ENCODE measurements around the gene NUP214. TPM values are rescaled to one million over a fixed set of nuclear protein-coding genes. Genes with fewer than 3 reads are reported as not detected.

Gene NUP214
- total RNA-seq, 2 donors from 2014 or later: 43.9 to 115 TPM

- Histone ChIP-seq H3K4me1 (replicated peaks) (no peaks in the 10 kb centered on the region), H3K36me3 (no peaks in the 10 kb centered on the region), H3K27me3 (replicated peaks; ENCODE audit: insufficient read depth) (no peaks in the 10 kb centered on the region), H3K4me3 (no peak overlapping the region), H3K9me3 (no peaks in the 10 kb centered on the region), H3K27ac (no peak overlapping the region)
- TF ChIP-seq POLR2A (IDR thresholded peaks at IDR 0.05) (no peak), POLR2AphosphoS5 (IDR thresholded peaks at IDR 0.05) (no peak)
- TF ChIP-seq, protein P1, sequence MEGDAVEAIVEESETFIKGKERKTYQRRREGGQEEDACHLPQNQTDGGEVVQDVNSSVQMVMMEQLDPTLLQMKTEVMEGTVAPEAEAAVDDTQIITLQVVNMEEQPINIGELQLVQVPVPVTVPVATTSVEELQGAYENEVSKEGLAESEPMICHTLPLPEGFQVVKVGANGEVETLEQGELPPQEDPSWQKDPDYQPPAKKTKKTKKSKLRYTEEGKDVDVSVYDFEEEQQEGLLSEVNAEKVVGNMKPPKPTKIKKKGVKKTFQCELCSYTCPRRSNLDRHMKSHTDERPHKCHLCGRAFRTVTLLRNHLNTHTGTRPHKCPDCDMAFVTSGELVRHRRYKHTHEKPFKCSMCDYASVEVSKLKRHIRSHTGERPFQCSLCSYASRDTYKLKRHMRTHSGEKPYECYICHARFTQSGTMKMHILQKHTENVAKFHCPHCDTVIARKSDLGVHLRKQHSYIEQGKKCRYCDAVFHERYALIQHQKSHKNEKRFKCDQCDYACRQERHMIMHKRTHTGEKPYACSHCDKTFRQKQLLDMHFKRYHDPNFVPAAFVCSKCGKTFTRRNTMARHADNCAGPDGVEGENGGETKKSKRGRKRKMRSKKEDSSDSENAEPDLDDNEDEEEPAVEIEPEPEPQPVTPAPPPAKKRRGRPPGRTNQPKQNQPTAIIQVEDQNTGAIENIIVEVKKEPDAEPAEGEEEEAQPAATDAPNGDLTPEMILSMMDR (IDR thresholded peaks at IDR 0.05): no peak
- DNase-seq (ENCODE audit: low spot score): no peak
- 97% methylated on average over 7 of the region's 7 CpGs for WGBS
- intact Hi-C loops (cut with DNase I): no loop called here
Observed at GRCh38 chr9:131120620-131121228, 4.7 kb upstream of the NUP214 start.

DNA sequence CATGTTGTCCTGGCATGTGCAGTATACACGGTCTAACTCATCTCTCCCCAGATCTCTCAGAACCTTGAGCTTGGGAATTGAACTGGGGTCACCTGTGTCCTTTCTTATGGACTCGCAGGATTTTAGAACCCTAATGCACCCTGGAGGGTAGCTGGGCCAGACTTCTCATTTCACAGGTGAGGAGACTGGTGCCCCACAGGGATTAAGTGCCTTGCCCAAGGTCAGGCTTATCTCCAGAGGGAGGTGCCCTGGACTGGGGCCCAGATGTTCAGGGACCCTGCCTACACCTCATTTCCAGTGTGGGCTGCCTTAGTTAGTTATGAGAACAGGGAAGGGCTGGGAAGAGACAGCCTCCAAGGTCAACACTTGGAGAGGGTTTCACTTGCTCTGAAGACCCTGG is 4.0 kb upstream of the NUP214 start:
- H3K27me3 ChIP-seq (replicated peaks; ENCODE audit: insufficient read depth): no peaks in the 10 kb centered on the region
- no peak for TF ChIP-seq POLR2AphosphoS5 (IDR thresholded peaks at IDR 0.05)
- TF ChIP-seq POLR2A (IDR thresholded peaks at IDR 0.05): no peak
- TF ChIP-seq, protein P1 (IDR thresholded peaks at IDR 0.05): no peak
- no peak for DNase-seq (ENCODE audit: low spot score)
- intact Hi-C loops (cut with DNase I): no loop called here
- no peak overlapping the region for H3K27ac ChIP-seq
- H3K36me3 ChIP-seq: no peaks in the 10 kb centered on the region
- H3K4me3 ChIP-seq: no peak overlapping the region
- H3K9me3 ChIP-seq: no peaks in the 10 kb centered on the region
- no peaks in the 10 kb centered on the region for H3K4me1 ChIP-seq (replicated peaks)
- 86% methylated on average over 2 of the region's 2 CpGs for WGBS

DNA sequence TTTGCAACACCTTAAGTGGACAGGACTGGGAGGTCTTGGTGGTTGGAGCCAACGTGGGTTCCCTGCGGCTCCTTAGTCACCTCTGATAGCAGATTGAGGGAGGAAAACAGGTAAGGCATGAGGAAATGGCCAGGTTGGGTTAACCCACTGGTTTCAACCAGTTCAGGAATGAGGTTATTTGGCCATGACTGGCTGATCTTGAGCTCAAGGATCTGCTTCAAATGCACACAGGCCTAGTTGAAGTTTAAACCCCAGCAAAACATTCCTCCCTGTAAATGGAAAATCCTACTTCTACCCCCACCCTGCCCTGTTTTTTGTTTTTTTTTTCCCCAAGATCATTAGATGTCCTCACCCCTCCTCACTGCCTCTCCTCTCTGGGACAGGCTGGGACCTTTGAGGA is 3.2 kb upstream of the NUP214 start:
- Histone ChIP-seq H3K27me3 (replicated peaks; ENCODE audit: insufficient read depth) (no peaks in the 10 kb centered on the region), H3K4me1 (replicated peaks) (peaks cover 5% of the 10 kb centered on the region), H3K9me3 (no peaks in the 10 kb centered on the region), H3K36me3 (no peaks in the 10 kb centered on the region), H3K4me3 (no peak overlapping the region), H3K27ac (no peak overlapping the region)
- 87% methylated on average over 2 of the region's 2 CpGs for WGBS
- intact Hi-C loops (cut with DNase I): no loop called here
- DNase-seq (ENCODE audit: low spot score): no peak
- no peak for TF ChIP-seq POLR2AphosphoS5 (IDR thresholded peaks at IDR 0.05)
- TF ChIP-seq, protein P1 (IDR thresholded peaks at IDR 0.05): no peak

DNA sequence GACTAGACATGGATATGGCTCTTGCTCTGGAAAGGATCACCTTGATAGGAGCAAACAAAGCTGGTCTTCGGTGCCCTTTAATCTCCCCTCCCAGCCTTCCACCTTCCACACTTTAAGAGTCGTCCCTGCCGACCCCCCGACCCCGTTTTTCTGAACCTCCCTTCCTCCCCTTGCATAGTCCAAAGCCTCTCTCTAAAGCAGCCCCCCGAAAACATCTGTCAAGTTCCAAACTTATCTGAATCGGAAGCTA is 423 bp upstream of the NUP214 start:
- Histone ChIP-seq H3K4me1 (replicated peaks) (peaks cover 5% of the 10 kb centered on the region), H3K36me3 (no peaks in the 10 kb centered on the region), H3K27ac (peak overlapping the region; percentile 70 to 74), H3K4me3 (peak overlapping the region; percentile 62 to 84), H3K27me3 (replicated peaks; ENCODE audit: insufficient read depth) (no peaks in the 10 kb centered on the region), H3K9me3 (no peaks in the 10 kb centered on the region)
- intact Hi-C loops (cut with DNase I): no loop called here
- DNase-seq (ENCODE audit: low spot score): no peak
- WGBS: 2% methylated on average over 7 of the region's 7 CpGs
- no peak for TF ChIP-seq POLR2A (IDR thresholded peaks at IDR 0.05)
- TF ChIP-seq, protein P1 (IDR thresholded peaks at IDR 0.05): no peak
- no peak for TF ChIP-seq POLR2AphosphoS5 (IDR thresholded peaks at IDR 0.05)

DNA sequence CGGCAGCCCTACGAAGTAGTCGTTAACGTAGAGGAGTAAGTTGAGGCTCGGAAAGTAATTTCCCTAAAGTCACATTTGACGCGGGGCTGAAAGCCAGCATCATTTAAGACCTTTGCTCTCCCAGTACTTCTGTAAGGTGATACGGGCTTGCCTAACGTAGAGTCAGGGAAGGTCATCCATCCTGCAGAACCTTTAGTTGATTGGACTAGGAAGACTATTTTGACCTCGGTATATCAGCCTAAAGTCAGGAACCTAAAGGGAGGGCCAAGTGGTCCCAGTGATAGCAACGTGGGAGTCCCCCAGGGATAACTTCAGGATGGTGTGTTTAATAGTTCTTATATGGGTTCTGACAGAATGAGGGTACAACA is 657 bp downstream of the NUP214 start:
- intact Hi-C loops (cut with DNase I): no loop called here
- under 1% methylated on average over 11 of the region's 11 CpGs for WGBS

More for the DNA sequence above, 657 bp downstream of the NUP214 start:
- Histone ChIP-seq H3K9me3 (no peaks in the 10 kb centered on the region), H3K27ac (peak overlapping the region; percentile 70 to 74), H3K27me3 (replicated peaks; ENCODE audit: insufficient read depth) (no peaks in the 10 kb centered on the region), H3K4me1 (replicated peaks) (peaks cover 5% of the 10 kb centered on the region), H3K36me3 (no peaks in the 10 kb centered on the region), H3K4me3 (peak overlapping the region; percentile 62 to 84)
- DNase-seq (ENCODE audit: low spot score): no peak
- no peak for TF ChIP-seq POLR2A (IDR thresholded peaks at IDR 0.05)
- TF ChIP-seq POLR2AphosphoS5 (IDR thresholded peaks at IDR 0.05): no peak
- TF ChIP-seq, protein P1 (IDR thresholded peaks at IDR 0.05): no peak

All from prostate gland (tissue), 2 donors.